Testis (tissue), 2 donors: ENCODE measurements around the gene CPXM2.

Source experiments
- CTCF ChIP-seq, 3 experiments: fragments of 450-650 bp in 2 of 3; fragments of 200-600 bp in 1 of 3; sonication (generic) in 1 of 3; IDR thresholded peaks; one replicate each; pipeline ENCODE4 v1.5.1; 2016 to 2019; ENCODE audit warnings: antibody characterized with exemption in 3 of 3, mild to moderate bottlenecking in 2 of 3, moderate library complexity in 1 of 3
- POLR2A ChIP-seq: fragments of 450-650 bp; IDR thresholded peaks from one replicate; pipeline ENCODE4 v1.6.1; 2017; ENCODE audit warnings: antibody characterized with exemption, mild to moderate bottlenecking, moderate library complexity

DNA sequence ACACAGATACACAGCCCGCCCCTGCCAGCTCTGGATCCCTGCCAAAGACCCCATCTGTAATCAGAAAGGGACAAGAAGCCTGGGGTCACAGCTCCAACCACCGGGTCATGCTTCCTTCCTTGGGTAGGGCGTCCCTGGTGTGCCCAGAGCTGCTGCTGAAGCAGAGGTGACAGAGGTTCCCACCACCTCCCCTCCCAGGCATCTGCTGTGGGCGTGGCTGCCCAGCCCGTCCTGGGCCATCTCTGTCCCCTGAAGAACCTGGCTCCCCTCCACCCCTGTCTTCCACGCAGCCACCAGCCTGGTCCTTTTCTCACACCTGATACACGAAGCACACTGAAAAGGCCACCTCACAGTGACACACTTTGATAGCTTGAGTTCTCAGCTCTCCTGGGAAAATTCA is 38.2 kb upstream of the CPXM2 start:
- no peak for TF ChIP-seq POLR2A
- no peak for TF ChIP-seq CTCF (IDR thresholded peaks at IDR 0.05)
